IMR-90 (cell line): ENCODE measurements around the gene HLX. TPM values are rescaled to one million over a fixed set of nuclear protein-coding genes. Genes with fewer than 3 reads are reported as not detected.

ENCODE experiments used
- ATAC-seq: fragments of 200-7000 bp; cut with Tn5 transposase; 2 replicates; pipeline ENCODE4 v1.9.1; 2020; ENCODE audit warnings: low read depth, mild to moderate bottlenecking, moderate library complexity
- BruUV-seq: library from RNA; stranded (reverse); fragments of 400-500 nt; replicated peaks from 2 replicates; lab custom pipeline; 2021; lab: Mats Ljungman, UMichigan
- CTCF ChIA-PET: fragments of 300-600 bp; formaldehyde crosslinking; extraction: SDS; loops from one replicate; lab custom pipeline; 2021; ENCODE audit warnings: antibody characterized with exemption; lab: Yijun Ruan, JAX
- POLR2A ChIA-PET: fragments of 300-600 bp; sonication (Branson Sonifier 250); formaldehyde crosslinking; loops from one replicate; lab custom pipeline; 2022; ENCODE audit warnings: antibody characterized with exemption; ENCODE audit not compliant: unreplicated experiment; lab: Charles Lee
- DNase-seq: peaks from one replicate; pipeline ENCODE4 v3.0.0; 2013
- H2AFZ ChIP-seq: replicated peaks from 2 replicates; pipeline ENCODE3; 2013; ENCODE audit warnings: low read length, mild to moderate bottlenecking; ENCODE audit not compliant: poor library complexity
- H2AK5ac ChIP-seq: 2 replicates; pipeline ENCODE4 v1.6.1; 2013; ENCODE audit warnings: low read depth, low read length, inconsistent platforms
- H2AK9ac ChIP-seq: replicated peaks from 2 replicates; pipeline ENCODE3; 2013; ENCODE audit warnings: mild to moderate bottlenecking, low read depth, low read length, moderate library complexity; ENCODE audit not compliant: poor library complexity
- H2BK120ac ChIP-seq: 2 replicates; pipeline ENCODE4 v1.6.1; 2013; ENCODE audit warnings: low read depth, low read length, inconsistent platforms
- H2BK15ac ChIP-seq: 3 replicates; pipeline ENCODE4 v1.6.1; 2013; ENCODE audit warnings: low read depth, low read length, inconsistent platforms
- H2BK20ac ChIP-seq: 2 replicates; pipeline ENCODE4 v1.6.1; 2013; ENCODE audit warnings: low read depth, mild to moderate bottlenecking, inconsistent platforms, low read length, moderate library complexity
- H2BK5ac ChIP-seq: 2 replicates; pipeline ENCODE4 v1.6.1; 2013; ENCODE audit warnings: mild to moderate bottlenecking, low read depth, low read length, inconsistent platforms; ENCODE audit not compliant: poor library complexity, severe bottlenecking
- H3K14ac ChIP-seq: replicated peaks from 2 replicates; pipeline ENCODE4 v1.6.1; 2013; ENCODE audit warnings: low read depth, low read length, inconsistent platforms
- H3K18ac ChIP-seq: 2 replicates; pipeline ENCODE4 v1.6.1; 2013; ENCODE audit warnings: low read depth, low read length, control low read depth
- H3K23ac ChIP-seq: 2 replicates; pipeline ENCODE4 v1.6.1; 2013; ENCODE audit warnings: low read depth, low read length, inconsistent platforms
- H3K27ac ChIP-seq: 2 replicates; pipeline ENCODE4 v1.5.1; 2013; ENCODE audit warnings: mild to moderate bottlenecking, control low read depth, low read length; ENCODE audit not compliant: insufficient read depth
- H3K27me3 ChIP-seq: 2 replicates; pipeline ENCODE4 v1.6.1; 2013; ENCODE audit warnings: low read length; ENCODE audit not compliant: control insufficient read depth, insufficient read depth
- H3K36me3 ChIP-seq: 2 replicates; pipeline ENCODE4 v1.6.1; 2013; ENCODE audit warnings: low read length, mixed read lengths; ENCODE audit not compliant: control insufficient read depth, insufficient read depth
- H3K4ac ChIP-seq: 2 replicates; pipeline ENCODE4 v1.6.1; 2013; ENCODE audit warnings: low read depth, low read length, inconsistent platforms
- H3K4me1 ChIP-seq: 2 replicates; pipeline ENCODE4 v1.6.1; 2013; ENCODE audit warnings: low read length, mixed read lengths; ENCODE audit not compliant: control insufficient read depth, insufficient read depth
- H3K4me2 ChIP-seq: 2 replicates; pipeline ENCODE4 v1.6.1; 2013; ENCODE audit warnings: low read depth, mild to moderate bottlenecking, control low read depth, low read length, moderate library complexity
- H3K4me3 ChIP-seq: 2 replicates; pipeline ENCODE4 v1.5.1; 2013; ENCODE audit warnings: low read depth, mild to moderate bottlenecking, control low read depth, low read length, moderate library complexity; ENCODE audit not compliant: insufficient read depth
- H3K56ac ChIP-seq: 2 replicates; pipeline ENCODE4 v1.6.1; 2013; ENCODE audit warnings: low read length, inconsistent platforms; ENCODE audit not compliant: insufficient read depth; ENCODE audit errors: extremely low read depth
- H3K79me1 ChIP-seq, 2 experiments: 2 replicates each; pipeline ENCODE4 v1.6.1; 2013; ENCODE audit warnings: low read length in 2 of 2, inconsistent platforms in 1 of 2, low read depth in 1 of 2
- H3K9ac ChIP-seq: 2 replicates; pipeline ENCODE4 v1.6.1; 2013; ENCODE audit warnings: low read depth, low read length, control low read depth
- H3K9me1 ChIP-seq: 2 replicates; pipeline ENCODE4 v1.6.1; 2013; ENCODE audit warnings: low read length, inconsistent platforms; ENCODE audit not compliant: insufficient read depth
- H3K9me3 ChIP-seq: 2 replicates; pipeline ENCODE4 v1.6.1; 2013; ENCODE audit warnings: low read length; ENCODE audit not compliant: control insufficient read depth, insufficient read depth
- H4K20me1 ChIP-seq: 2 replicates; pipeline ENCODE4 v1.6.1; 2013; ENCODE audit warnings: low read length, inconsistent platforms; ENCODE audit not compliant: insufficient read depth
- H4K5ac ChIP-seq: 2 replicates; pipeline ENCODE4 v1.6.1; 2013; ENCODE audit warnings: mild to moderate bottlenecking, low read depth, low read length, control low read depth
- H4K8ac ChIP-seq, 2 experiments: 2 replicates each; pipeline ENCODE4 v1.6.1; 2013; ENCODE audit warnings: low read depth in 2 of 2, low read length in 2 of 2, control low read depth in 1 of 2, inconsistent platforms in 1 of 2
- H4K91ac ChIP-seq: 2 replicates; pipeline ENCODE4 v1.6.1; 2013; ENCODE audit warnings: low read depth, low read length, inconsistent platforms; ENCODE audit not compliant: insufficient read depth
- BHLHE40 ChIP-seq: fragments of 150-350 bp; IDR thresholded peaks from 2 replicates; pipeline ENCODE4 v1.6.1; 2016; ENCODE audit warnings: mild to moderate bottlenecking, low read depth, low read length
- MAFK ChIP-seq: IDR thresholded peaks from 2 replicates; pipeline ENCODE4 v1.6.1; 2012; ENCODE audit warnings: low read depth, low read length, improper control_type of control experiment
- MXI1 ChIP-seq: IDR thresholded peaks from 2 replicates; pipeline ENCODE4 v1.6.1; 2012; ENCODE audit warnings: low read depth, mild to moderate bottlenecking, low read length, moderate library complexity, borderline replicate concordance
- NFE2L2 ChIP-seq: fragments of 150-350 bp; IDR thresholded peaks from 2 replicates; pipeline ENCODE4 v1.6.1; 2016; ENCODE audit warnings: low read depth, mild to moderate bottlenecking, low read length
- SMC3 ChIP-seq: fragments of 150-350 bp; IDR thresholded peaks from 2 replicates; pipeline ENCODE4 v1.6.1; 2016; ENCODE audit warnings: low read depth, mild to moderate bottlenecking, antibody characterized with exemption, low read length, moderate library complexity
- WGBS, 2 experiments: methylation state at CpG; one replicate each; pipeline versions ENCODE4 v1.1.5 to v1.1.7; 2013; ENCODE audit warnings: missing lambda C conversion rate in 2 of 2; ENCODE audit not compliant: insufficient read length in 1 of 2; ENCODE audit errors: extremely low coverage in 2 of 2; 5-methylcytosine and 5-hydroxymethylcytosine counted together
- dilution Hi-C: fragments of 300-500 bp; cut with HindIII; formaldehyde crosslinking; loops from one replicate; pipeline ENCODE4 v1.14.3; 2018; ENCODE audit warnings: low sequenced_read_pairs; ENCODE audit not compliant: unreplicated experiment
- in situ Hi-C: fragments of 300-500 bp; cut with MboI; formaldehyde crosslinking; loops from 3 replicates; pipeline ENCODE4 v1.14.3; 2019; ENCODE audit warnings: low sequenced_read_pairs, inconsistent platforms, mixed read lengths
- intact Hi-C: fragments of 100-400 bp; cut with micrococcal nuclease; formaldehyde crosslinking; loops from 2 replicates; pipeline ENCODE4 v1.10.0; 2022
- polyA plus RNA-seq, 3 experiments: library from polyadenylated mRNA; depleted of rRNA; stranded (reverse); fragments of >200 nt; gene quantifications; 2 replicates each; pipeline ENCODE4 v1.2.3, GENCODE V29; 2012; ENCODE audit warnings: low replicate concordance in 1 of 3
- total RNA-seq: library from RNA; depleted of rRNA; stranded (reverse); fragments of >200 nt; gene quantifications from 2 replicates; pipeline ENCODE4 v1.2.3, GENCODE V29; 2012
- TF ChIP-seq, protein P1 (sequence below): conservative IDR thresholded peaks from 2 replicates; pipeline ENCODE4 v1.5.1; 2012; ENCODE audit warnings: mild to moderate bottlenecking, low read depth, low read length, improper control_type of control experiment

HLX gene
- total and polyA plus RNA-seq, 2 of the 4 experiments (the other 2 are of a cell fraction), result 4.3 to 6.1 TPM

DNA sequence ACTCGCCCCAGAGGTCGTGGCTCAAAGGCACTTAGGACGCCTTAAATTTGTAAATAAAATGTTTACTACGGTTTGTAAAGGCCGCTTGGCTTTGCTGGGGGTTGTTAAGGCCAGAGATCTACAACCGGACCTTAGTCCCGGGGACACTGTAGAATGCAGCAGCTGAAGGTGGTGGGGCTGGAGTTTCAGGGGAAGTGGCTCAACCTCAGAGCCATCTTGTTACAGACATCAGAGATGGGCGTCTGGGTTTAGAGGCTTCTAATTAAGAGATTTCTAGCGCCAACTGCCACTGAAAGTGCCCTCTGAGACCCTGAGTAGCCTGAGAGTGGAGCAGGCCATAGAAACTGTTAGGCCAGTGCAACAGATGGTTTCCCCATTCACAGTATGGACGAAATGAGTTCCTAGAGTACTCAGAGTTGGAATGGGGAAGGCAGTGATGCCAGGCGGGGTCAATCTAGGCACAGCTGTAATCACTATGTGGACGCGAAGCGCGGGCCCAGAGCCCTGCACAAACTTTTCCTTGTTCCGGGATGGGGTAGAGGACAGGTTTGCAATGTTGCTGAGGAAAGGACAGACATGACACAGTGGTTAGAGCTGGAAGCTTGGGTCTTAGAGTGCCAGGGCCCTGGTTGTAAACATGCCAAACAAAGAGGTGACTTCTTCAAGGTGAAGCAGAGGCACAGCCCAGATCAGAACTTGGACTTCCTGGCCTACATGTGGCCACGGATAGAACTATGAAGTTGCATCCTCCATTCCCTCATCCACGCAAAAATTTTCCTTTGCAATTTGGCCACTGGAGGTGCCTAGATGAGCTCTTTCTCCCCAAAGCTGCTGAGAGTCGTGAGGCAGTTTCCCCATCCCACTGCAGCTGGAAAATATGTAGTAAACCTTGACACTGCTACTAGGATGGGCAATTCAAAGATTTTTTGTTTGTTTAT is 6.0 kb downstream of the HLX start (continued):
- TF ChIP-seq NFE2L2 (no peak), SMC3 (no peak)

DNA sequence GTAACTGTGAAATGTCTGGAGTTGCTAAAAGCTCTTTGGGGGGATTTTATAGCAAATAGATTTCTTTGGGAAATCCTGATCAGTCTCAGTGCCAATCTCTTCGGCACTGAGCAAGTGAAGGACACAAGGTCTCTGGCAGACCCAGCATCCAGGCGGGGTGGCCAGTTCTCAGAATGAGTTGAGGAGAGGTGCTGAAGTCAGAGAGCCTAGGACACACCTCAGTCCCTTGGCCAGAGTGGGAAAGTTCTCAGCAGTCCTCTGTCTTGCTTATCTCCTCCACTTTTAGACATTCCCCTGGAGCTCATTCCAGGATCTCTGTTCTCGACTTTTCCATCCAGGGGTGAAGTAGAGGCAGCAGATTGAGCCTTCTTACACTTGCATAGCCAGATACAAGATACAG is 6.7 kb downstream of the HLX start:
- no CpG with 5 or more reads among the region's 3 CpGs for WGBS, 2 experiments
- CTCF ChIA-PET, result no interaction called here
- POLR2A ChIA-PET, result interaction anchor here (0.6 kb wide), 1 partner anchor 275 kb away, joined by 9 read pairs; no protein-coding TSS in a partner anchor
- no peak overlapping the region for H3K4ac ChIP-seq
- no peak for DNase-seq
- no peak overlapping the region for H4K91ac ChIP-seq
- ATAC-seq, result no peak
- no peak overlapping the region for H3K4me2 ChIP-seq
- H3K56ac ChIP-seq, result no peak overlapping the region
- BruUV-seq, result no TSS peak
- no peak overlapping the region for H2BK5ac ChIP-seq
- H2AK5ac ChIP-seq, result no peak overlapping the region
- intact Hi-C loops (no loop called here), dilution Hi-C loops (no loop called here), in situ Hi-C loops (loop anchor here (5.0 to 10.0 kb wide), 2 partner anchors 209 to 551 kb away; no protein-coding TSS in a partner anchor)
- H3K23ac ChIP-seq, result no peak overlapping the region
- H3K36me3 ChIP-seq, result peaks cover 36% of the 10 kb centered on the region
- H2AK9ac ChIP-seq, result no peak overlapping the region
- peaks cover 9% of the 10 kb centered on the region for H3K4me1 ChIP-seq
- no peaks in the 10 kb centered on the region for H4K20me1 ChIP-seq
- H3K9ac ChIP-seq, result no peak overlapping the region
- no peak overlapping the region for H3K4me3 ChIP-seq
- H3K79me1 ChIP-seq, result peaks cover 10 to 16% of the 10 kb centered on the region in 2 experiments; a peak in 2 of 4 replicates
- H3K27ac ChIP-seq, result no peak overlapping the region
- no peak for TF ChIP-seq MXI1
- no peak for TF ChIP-seq SMC3
- TF ChIP-seq BHLHE40, result no peak
- TF ChIP-seq, protein P1, sequence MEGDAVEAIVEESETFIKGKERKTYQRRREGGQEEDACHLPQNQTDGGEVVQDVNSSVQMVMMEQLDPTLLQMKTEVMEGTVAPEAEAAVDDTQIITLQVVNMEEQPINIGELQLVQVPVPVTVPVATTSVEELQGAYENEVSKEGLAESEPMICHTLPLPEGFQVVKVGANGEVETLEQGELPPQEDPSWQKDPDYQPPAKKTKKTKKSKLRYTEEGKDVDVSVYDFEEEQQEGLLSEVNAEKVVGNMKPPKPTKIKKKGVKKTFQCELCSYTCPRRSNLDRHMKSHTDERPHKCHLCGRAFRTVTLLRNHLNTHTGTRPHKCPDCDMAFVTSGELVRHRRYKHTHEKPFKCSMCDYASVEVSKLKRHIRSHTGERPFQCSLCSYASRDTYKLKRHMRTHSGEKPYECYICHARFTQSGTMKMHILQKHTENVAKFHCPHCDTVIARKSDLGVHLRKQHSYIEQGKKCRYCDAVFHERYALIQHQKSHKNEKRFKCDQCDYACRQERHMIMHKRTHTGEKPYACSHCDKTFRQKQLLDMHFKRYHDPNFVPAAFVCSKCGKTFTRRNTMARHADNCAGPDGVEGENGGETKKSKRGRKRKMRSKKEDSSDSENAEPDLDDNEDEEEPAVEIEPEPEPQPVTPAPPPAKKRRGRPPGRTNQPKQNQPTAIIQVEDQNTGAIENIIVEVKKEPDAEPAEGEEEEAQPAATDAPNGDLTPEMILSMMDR, result no peak
- TF ChIP-seq MAFK, result no peak
- no peak for TF ChIP-seq NFE2L2
- no peak overlapping the region for H2BK15ac ChIP-seq
- H4K8ac ChIP-seq, result no peak overlapping the region
- H2AFZ ChIP-seq, result no peak overlapping the region
- no peak overlapping the region for H2BK20ac ChIP-seq
- peaks cover 2% of the 10 kb centered on the region; the same call in 1 of the 2 replicates for H3K9me3 ChIP-seq
- peaks cover 9% of the 10 kb centered on the region for H3K27me3 ChIP-seq
- no peak overlapping the region for H2BK120ac ChIP-seq
- H3K9me1 ChIP-seq, result peaks cover 8% of the 10 kb centered on the region; the same call in 1 of the 2 replicates
- H3K18ac ChIP-seq, result no peak overlapping the region
- H4K5ac ChIP-seq, result no peak overlapping the region
- H3K14ac ChIP-seq, result no peak overlapping the region
